Testis (tissue), 2 donors: ENCODE results near the gene ANKRD9.

Source experiments
- POLR2A ChIP-seq: fragments of 450-650 bp; IDR thresholded peaks from one replicate; pipeline ENCODE4 v1.6.1; 2017; ENCODE audit warnings: antibody characterized with exemption, mild to moderate bottlenecking, moderate library complexity
- TF ChIP-seq, protein P1 (sequence below), 3 experiments: fragments of 450-650 bp in 2 of 3; fragments of 200-600 bp in 1 of 3; sonication (generic) in 1 of 3; IDR thresholded peaks; one replicate each; pipeline ENCODE4 v1.5.1; 2016 to 2019; ENCODE audit warnings: antibody characterized with exemption in 3 of 3, mild to moderate bottlenecking in 2 of 3, moderate library complexity in 1 of 3

DNA sequence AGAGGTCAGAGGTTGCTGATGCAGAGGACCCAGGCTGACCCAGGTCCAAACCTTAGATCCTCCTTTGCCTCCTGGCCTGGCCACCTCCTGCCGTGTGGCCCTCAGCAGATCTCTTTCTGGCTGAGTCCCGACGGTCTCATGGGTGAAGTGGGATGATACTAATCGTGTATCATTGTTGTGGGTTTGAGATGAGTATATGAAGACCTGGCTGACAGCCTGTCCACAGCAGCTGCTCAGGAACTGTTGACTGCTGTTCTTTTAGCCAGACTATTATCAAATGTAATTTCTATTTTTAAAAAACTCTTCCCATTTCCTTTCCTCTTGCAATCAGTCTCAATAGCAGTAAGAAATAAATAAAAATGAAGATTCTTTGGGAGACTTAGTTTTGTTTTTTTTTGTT is 45.6 kb downstream of the ANKRD9 start:
- TF ChIP-seq, protein P1, sequence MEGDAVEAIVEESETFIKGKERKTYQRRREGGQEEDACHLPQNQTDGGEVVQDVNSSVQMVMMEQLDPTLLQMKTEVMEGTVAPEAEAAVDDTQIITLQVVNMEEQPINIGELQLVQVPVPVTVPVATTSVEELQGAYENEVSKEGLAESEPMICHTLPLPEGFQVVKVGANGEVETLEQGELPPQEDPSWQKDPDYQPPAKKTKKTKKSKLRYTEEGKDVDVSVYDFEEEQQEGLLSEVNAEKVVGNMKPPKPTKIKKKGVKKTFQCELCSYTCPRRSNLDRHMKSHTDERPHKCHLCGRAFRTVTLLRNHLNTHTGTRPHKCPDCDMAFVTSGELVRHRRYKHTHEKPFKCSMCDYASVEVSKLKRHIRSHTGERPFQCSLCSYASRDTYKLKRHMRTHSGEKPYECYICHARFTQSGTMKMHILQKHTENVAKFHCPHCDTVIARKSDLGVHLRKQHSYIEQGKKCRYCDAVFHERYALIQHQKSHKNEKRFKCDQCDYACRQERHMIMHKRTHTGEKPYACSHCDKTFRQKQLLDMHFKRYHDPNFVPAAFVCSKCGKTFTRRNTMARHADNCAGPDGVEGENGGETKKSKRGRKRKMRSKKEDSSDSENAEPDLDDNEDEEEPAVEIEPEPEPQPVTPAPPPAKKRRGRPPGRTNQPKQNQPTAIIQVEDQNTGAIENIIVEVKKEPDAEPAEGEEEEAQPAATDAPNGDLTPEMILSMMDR (IDR thresholded peaks at IDR 0.05) = no peak
- TF ChIP-seq POLR2A = no peak
